Stimulated activated naive CD8-positive, alpha-beta T cell treated with anti-CD3 and anti-CD28 coated beads, Interleukin-15, Interleukin-2, amounts not matched to agents 100 ng/mL and 50 ng/mL, for 24 hours (primary cell): Measurements from ENCODE around the gene RFK.

Experiments
- H3K27ac Mint-ChIP-seq: one replicate; pipeline ENCODE4 v1.8.0; 2021; ENCODE audit warnings: mild to moderate bottlenecking, mixed read lengths
- H3K27me3 Mint-ChIP-seq: one replicate; pipeline ENCODE4 v1.8.0; 2021; ENCODE audit warnings: mixed read lengths
- H3K36me3 Mint-ChIP-seq: one replicate; pipeline ENCODE4 v1.8.0; 2021; ENCODE audit warnings: low read depth, mixed read lengths
- H3K4me1 Mint-ChIP-seq: one replicate; pipeline ENCODE4 v1.8.0; 2021; ENCODE audit warnings: low read depth, mixed read lengths
- H3K4me3 Mint-ChIP-seq: one replicate; pipeline ENCODE4 v1.8.0; 2021; ENCODE audit warnings: mild to moderate bottlenecking, mixed read lengths
- H3K9me3 Mint-ChIP-seq: one replicate; pipeline ENCODE4 v1.8.0; 2021; ENCODE audit warnings: mixed read lengths

Gene RFK

GRCh38 chr9:76396597-76396996 lies 2.4 kb upstream of the RFK start:
- no peak overlapping the region for H3K27ac Mint-ChIP-seq
- H3K36me3 Mint-ChIP-seq = peaks cover 15% of the 10 kb centered on the region
- H3K4me3 Mint-ChIP-seq = no peak overlapping the region
- H3K4me1 Mint-ChIP-seq = peaks cover 34% of the 10 kb centered on the region
- H3K27me3 Mint-ChIP-seq = no peaks in the 10 kb centered on the region
- H3K9me3 Mint-ChIP-seq = no peaks in the 10 kb centered on the region

- H3K27me3 Mint-ChIP-seq = no peaks in the 10 kb centered on the region
- H3K4me3 Mint-ChIP-seq = no peak overlapping the region
- peaks cover 36% of the 10 kb centered on the region for H3K4me1 Mint-ChIP-seq
- H3K27ac Mint-ChIP-seq = no peak overlapping the region
- H3K36me3 Mint-ChIP-seq = peaks cover 15% of the 10 kb centered on the region
- no peaks in the 10 kb centered on the region for H3K9me3 Mint-ChIP-seq
These were observed 1.9 kb upstream of the RFK start for GRCh38 chr9:76396144-76396543.

GRCh38 chr9:76395381-76395780 lies 1.2 kb upstream of the RFK start:
- Mint-ChIP-seq H3K36me3 (peaks cover 23% of the 10 kb centered on the region), H3K27ac (peak overlapping the region; percentile 38), H3K4me1 (peaks cover 39% of the 10 kb centered on the region), H3K9me3 (no peaks in the 10 kb centered on the region), H3K4me3 (peak overlapping the region; percentile 33), H3K27me3 (no peaks in the 10 kb centered on the region)

- Mint-ChIP-seq H3K27me3 (no peaks in the 10 kb centered on the region), H3K9me3 (no peaks in the 10 kb centered on the region), H3K4me3 (peak overlapping the region; percentile 94), H3K27ac (peak overlapping the region; percentile 98), H3K4me1 (peaks cover 36% of the 10 kb centered on the region), H3K36me3 (peaks cover 25% of the 10 kb centered on the region)
These were observed 680 bp upstream of the RFK start for GRCh38 chr9:76394960-76395252.

GRCh38 chr9:76390656-76391055 lies 3.6 kb downstream of the RFK start:
- Mint-ChIP-seq H3K4me3 (no peak overlapping the region), H3K4me1 (peaks cover 37% of the 10 kb centered on the region), H3K36me3 (peaks cover 56% of the 10 kb centered on the region), H3K27ac (no peak overlapping the region), H3K27me3 (no peaks in the 10 kb centered on the region), H3K9me3 (no peaks in the 10 kb centered on the region)

- H3K27ac Mint-ChIP-seq = no peak overlapping the region
- H3K27me3 Mint-ChIP-seq = no peaks in the 10 kb centered on the region
- H3K4me1 Mint-ChIP-seq = no peaks in the 10 kb centered on the region
- H3K36me3 Mint-ChIP-seq = peaks cover 18% of the 10 kb centered on the region
- H3K9me3 Mint-ChIP-seq = no peaks in the 10 kb centered on the region
- H3K4me3 Mint-ChIP-seq = no peak overlapping the region
These were observed 14.7 kb downstream of the RFK start for GRCh38 chr9:76379494-76379893.

GRCh38 chr9:76378367-76379073 lies 15.7 kb downstream of the RFK start:
- no peak overlapping the region for H3K27ac Mint-ChIP-seq
- no peaks in the 10 kb centered on the region for H3K27me3 Mint-ChIP-seq
- H3K36me3 Mint-ChIP-seq = peaks cover 10% of the 10 kb centered on the region
- no peaks in the 10 kb centered on the region for H3K9me3 Mint-ChIP-seq
- H3K4me3 Mint-ChIP-seq = no peak overlapping the region
- no peaks in the 10 kb centered on the region for H3K4me1 Mint-ChIP-seq

- H3K4me1 Mint-ChIP-seq = no peaks in the 10 kb centered on the region
- H3K4me3 Mint-ChIP-seq = no peak overlapping the region
- peaks cover 3% of the 10 kb centered on the region for H3K36me3 Mint-ChIP-seq
- H3K27ac Mint-ChIP-seq = no peak overlapping the region
- H3K9me3 Mint-ChIP-seq = no peaks in the 10 kb centered on the region
- no peaks in the 10 kb centered on the region for H3K27me3 Mint-ChIP-seq
These were observed 16.4 kb downstream of the RFK start for GRCh38 chr9:76377791-76378190.

GRCh38 chr9:76374783-76375559 lies 19.3 kb downstream of the RFK start:
- no peaks in the 10 kb centered on the region for H3K9me3 Mint-ChIP-seq
- H3K27ac Mint-ChIP-seq = no peak overlapping the region
- no peaks in the 10 kb centered on the region for H3K36me3 Mint-ChIP-seq
- H3K4me1 Mint-ChIP-seq = no peaks in the 10 kb centered on the region
- no peak overlapping the region for H3K4me3 Mint-ChIP-seq
- H3K27me3 Mint-ChIP-seq = no peaks in the 10 kb centered on the region

GRCh38 chr9:76373784-76374474 lies 20.3 kb downstream of the RFK start:
- H3K4me3 Mint-ChIP-seq = no peak overlapping the region
- H3K9me3 Mint-ChIP-seq = no peaks in the 10 kb centered on the region
- no peaks in the 10 kb centered on the region for H3K36me3 Mint-ChIP-seq
- H3K27me3 Mint-ChIP-seq = no peaks in the 10 kb centered on the region
- no peaks in the 10 kb centered on the region for H3K4me1 Mint-ChIP-seq
- H3K27ac Mint-ChIP-seq = no peak overlapping the region

- H3K9me3 Mint-ChIP-seq = no peaks in the 10 kb centered on the region
- H3K36me3 Mint-ChIP-seq = no peaks in the 10 kb centered on the region
- H3K27me3 Mint-ChIP-seq = no peaks in the 10 kb centered on the region
- no peak overlapping the region for H3K27ac Mint-ChIP-seq
- no peaks in the 10 kb centered on the region for H3K4me1 Mint-ChIP-seq
- H3K4me3 Mint-ChIP-seq = no peak overlapping the region
These were observed 20.9 kb downstream of the RFK start for GRCh38 chr9:76373173-76373783.

GRCh38 chr9:76372336-76372735 lies 21.9 kb downstream of the RFK start:
- H3K9me3 Mint-ChIP-seq = no peaks in the 10 kb centered on the region
- no peaks in the 10 kb centered on the region for H3K4me1 Mint-ChIP-seq
- H3K27ac Mint-ChIP-seq = no peak overlapping the region
- H3K36me3 Mint-ChIP-seq = no peaks in the 10 kb centered on the region
- H3K4me3 Mint-ChIP-seq = no peak overlapping the region
- H3K27me3 Mint-ChIP-seq = no peaks in the 10 kb centered on the region

GRCh38 chr9:76371901-76372300 lies 22.3 kb downstream of the RFK start:
- no peaks in the 10 kb centered on the region for H3K9me3 Mint-ChIP-seq
- H3K27ac Mint-ChIP-seq = no peak overlapping the region
- H3K4me3 Mint-ChIP-seq = no peak overlapping the region
- H3K4me1 Mint-ChIP-seq = no peaks in the 10 kb centered on the region
- no peaks in the 10 kb centered on the region for H3K27me3 Mint-ChIP-seq
- no peaks in the 10 kb centered on the region for H3K36me3 Mint-ChIP-seq

- no peaks in the 10 kb centered on the region for H3K9me3 Mint-ChIP-seq
- H3K4me1 Mint-ChIP-seq = no peaks in the 10 kb centered on the region
- no peak overlapping the region for H3K4me3 Mint-ChIP-seq
- H3K27me3 Mint-ChIP-seq = no peaks in the 10 kb centered on the region
- H3K27ac Mint-ChIP-seq = no peak overlapping the region
- H3K36me3 Mint-ChIP-seq = no peaks in the 10 kb centered on the region
These were observed 23.7 kb downstream of the RFK start for GRCh38 chr9:76370396-76371023.

- Mint-ChIP-seq H3K27ac (no peak overlapping the region), H3K27me3 (no peaks in the 10 kb centered on the region), H3K9me3 (no peaks in the 10 kb centered on the region), H3K36me3 (no peaks in the 10 kb centered on the region), H3K4me1 (no peaks in the 10 kb centered on the region), H3K4me3 (no peak overlapping the region)
These were observed 24.6 kb downstream of the RFK start for GRCh38 chr9:76369583-76369982.
